Neutrophil (primary cell): ENCODE measurements around the gene HMGN3.
A peak's percentile ranks its signal among the peaks of the same experiment; 100 is the strongest.

ENCODE experiments used
- H3K27ac ChIP-seq: fragments of 200-600 bp; sonication (generic); 2 replicates; pipeline ENCODE4 v1.5.1; 2016; ENCODE audit warnings: mild to moderate bottlenecking, moderate library complexity
- H3K27me3 ChIP-seq: fragments of 200-600 bp; sonication (generic); 2 replicates; pipeline ENCODE4 v1.6.0; 2016; ENCODE audit warnings: mild to moderate bottlenecking
- H3K36me3 ChIP-seq: fragments of 200-600 bp; sonication (generic); 2 replicates; pipeline ENCODE4 v1.5.1; 2017
- H3K4me1 ChIP-seq, 2 experiments: fragments of 200-600 bp in 1 of 2; sonication (generic) in 1 of 2; 1 replicate in 1 of 2; 2 replicates in 1 of 2; pipeline versions ENCODE4 v1.5.1 to v1.6.1; 2013 to 2016; ENCODE audit warnings: low read depth in 1 of 2, low read length in 1 of 2, mild to moderate bottlenecking in 1 of 2, moderate library complexity in 1 of 2; ENCODE audit not compliant: control insufficient read depth in 1 of 2, insufficient read depth in 1 of 2
- H3K4me3 ChIP-seq, 2 experiments: fragments of 200-600 bp in 1 of 2; sonication (generic) in 1 of 2; 1 replicate in 1 of 2; 2 replicates in 1 of 2; pipeline ENCODE4 v1.5.1; 2013 to 2016; ENCODE audit warnings: low read depth in 1 of 2, low read length in 1 of 2, mild to moderate bottlenecking in 1 of 2, moderate library complexity in 1 of 2
- H3K9me3 ChIP-seq: fragments of 200-600 bp; sonication (generic); 2 replicates; pipeline ENCODE4 v1.5.1; 2016
- TF ChIP-seq, protein P1 (sequence below): fragments of 200-600 bp; sonication (generic); IDR thresholded peaks from 2 replicates; pipeline ENCODE4 v1.5.1; 2016; ENCODE audit warnings: antibody characterized with exemption

HMGN3 gene

DNA sequence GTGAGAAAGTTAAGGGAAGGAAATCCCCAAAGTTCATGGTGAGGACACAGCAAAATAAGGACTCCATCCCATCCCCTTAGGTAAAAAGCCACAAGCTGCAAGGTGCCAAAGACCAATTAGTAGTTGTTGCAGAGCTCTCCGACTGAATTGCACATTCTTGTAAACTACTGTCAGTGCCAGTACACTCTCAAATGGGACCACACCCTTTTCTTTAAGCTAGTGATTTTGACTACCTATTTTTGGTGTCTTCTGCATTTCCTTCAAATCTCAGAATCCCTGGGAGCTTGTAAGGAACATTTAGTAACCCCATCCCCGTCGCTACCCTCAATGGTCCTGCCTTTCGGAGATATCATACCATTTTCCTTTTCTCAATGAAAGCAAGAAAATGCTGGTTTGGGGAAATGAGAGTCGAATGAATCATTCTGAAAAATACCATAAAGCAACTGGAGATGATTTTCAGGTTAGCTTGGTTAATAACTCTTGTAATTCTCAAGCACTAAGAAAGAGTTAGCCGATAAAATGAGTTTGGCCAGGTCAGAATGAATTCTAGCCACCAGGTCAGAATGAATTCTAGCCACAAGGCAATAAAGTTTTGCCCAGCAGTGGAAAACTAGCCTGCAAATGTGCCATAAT lies 5.2 kb upstream of the HMGN3 start:
- peaks cover 0 to 2% of the 10 kb centered on the region in 2 experiments for H3K4me1 ChIP-seq

DNA sequence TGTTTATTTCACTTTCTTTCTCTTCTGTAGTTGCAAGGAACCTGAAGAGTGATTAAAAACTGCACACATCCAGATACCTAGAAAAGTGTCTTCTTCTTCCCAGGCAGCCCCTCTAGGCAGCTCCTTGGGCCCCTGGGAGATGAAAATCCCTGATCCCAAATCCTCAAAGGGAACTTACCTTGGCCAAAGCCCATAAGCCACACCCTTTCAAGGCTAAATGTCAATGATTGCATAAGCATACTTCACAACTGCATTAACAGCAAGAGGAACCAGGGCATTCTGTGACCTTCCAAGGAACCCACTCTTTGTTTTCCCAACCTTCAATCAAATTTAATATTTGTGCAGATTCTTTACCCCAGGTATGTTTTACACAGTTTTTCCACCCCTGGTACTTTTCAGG lies 4.4 kb upstream of the HMGN3 start:
- Histone ChIP-seq H3K36me3 (no peaks in the 10 kb centered on the region), H3K4me3 (no peak overlapping the region), H3K9me3 (no peaks in the 10 kb centered on the region), H3K27ac (no peak overlapping the region), H3K4me1 (peaks cover 0 to 6% of the 10 kb centered on the region in 2 experiments), H3K27me3 (peaks cover 12% of the 10 kb centered on the region)
- TF ChIP-seq, protein P1, sequence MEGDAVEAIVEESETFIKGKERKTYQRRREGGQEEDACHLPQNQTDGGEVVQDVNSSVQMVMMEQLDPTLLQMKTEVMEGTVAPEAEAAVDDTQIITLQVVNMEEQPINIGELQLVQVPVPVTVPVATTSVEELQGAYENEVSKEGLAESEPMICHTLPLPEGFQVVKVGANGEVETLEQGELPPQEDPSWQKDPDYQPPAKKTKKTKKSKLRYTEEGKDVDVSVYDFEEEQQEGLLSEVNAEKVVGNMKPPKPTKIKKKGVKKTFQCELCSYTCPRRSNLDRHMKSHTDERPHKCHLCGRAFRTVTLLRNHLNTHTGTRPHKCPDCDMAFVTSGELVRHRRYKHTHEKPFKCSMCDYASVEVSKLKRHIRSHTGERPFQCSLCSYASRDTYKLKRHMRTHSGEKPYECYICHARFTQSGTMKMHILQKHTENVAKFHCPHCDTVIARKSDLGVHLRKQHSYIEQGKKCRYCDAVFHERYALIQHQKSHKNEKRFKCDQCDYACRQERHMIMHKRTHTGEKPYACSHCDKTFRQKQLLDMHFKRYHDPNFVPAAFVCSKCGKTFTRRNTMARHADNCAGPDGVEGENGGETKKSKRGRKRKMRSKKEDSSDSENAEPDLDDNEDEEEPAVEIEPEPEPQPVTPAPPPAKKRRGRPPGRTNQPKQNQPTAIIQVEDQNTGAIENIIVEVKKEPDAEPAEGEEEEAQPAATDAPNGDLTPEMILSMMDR = no peak

More for the DNA sequence above, 5.2 kb upstream of the HMGN3 start:
- H3K36me3 ChIP-seq = no peaks in the 10 kb centered on the region
- TF ChIP-seq, protein P1 = no peak
- H3K4me3 ChIP-seq = no peak overlapping the region
- peaks cover 7% of the 10 kb centered on the region for H3K27me3 ChIP-seq
- no peaks in the 10 kb centered on the region for H3K9me3 ChIP-seq
- H3K27ac ChIP-seq = no peak overlapping the region

DNA sequence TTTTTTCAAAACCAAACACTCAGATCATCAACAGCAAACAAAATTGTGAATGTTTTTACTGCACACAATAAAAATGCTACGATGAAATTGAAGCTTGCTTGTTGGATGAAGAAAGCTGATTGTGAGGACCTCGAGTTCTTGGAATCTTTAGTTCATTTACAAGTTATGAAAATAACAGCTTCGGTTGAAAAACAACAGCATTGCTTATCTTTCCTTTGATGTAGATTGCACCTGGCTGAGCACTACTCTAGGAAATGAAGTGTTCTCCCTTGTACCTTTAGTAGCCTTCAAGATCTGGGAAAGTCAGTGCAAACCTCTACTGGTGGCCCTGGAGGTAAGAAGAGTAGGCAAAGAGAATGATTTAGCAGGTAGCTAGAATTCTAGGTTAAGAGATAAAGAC lies 2.2 kb upstream of the HMGN3 start:
- Histone ChIP-seq H3K27me3 (peaks cover 23% of the 10 kb centered on the region), H3K4me3 (no peak overlapping the region), H3K27ac (no peak overlapping the region), H3K36me3 (no peaks in the 10 kb centered on the region), H3K4me1 (peaks cover 3 to 13% of the 10 kb centered on the region in 2 experiments), H3K9me3 (no peaks in the 10 kb centered on the region)
- TF ChIP-seq, protein P1 = no peak

DNA sequence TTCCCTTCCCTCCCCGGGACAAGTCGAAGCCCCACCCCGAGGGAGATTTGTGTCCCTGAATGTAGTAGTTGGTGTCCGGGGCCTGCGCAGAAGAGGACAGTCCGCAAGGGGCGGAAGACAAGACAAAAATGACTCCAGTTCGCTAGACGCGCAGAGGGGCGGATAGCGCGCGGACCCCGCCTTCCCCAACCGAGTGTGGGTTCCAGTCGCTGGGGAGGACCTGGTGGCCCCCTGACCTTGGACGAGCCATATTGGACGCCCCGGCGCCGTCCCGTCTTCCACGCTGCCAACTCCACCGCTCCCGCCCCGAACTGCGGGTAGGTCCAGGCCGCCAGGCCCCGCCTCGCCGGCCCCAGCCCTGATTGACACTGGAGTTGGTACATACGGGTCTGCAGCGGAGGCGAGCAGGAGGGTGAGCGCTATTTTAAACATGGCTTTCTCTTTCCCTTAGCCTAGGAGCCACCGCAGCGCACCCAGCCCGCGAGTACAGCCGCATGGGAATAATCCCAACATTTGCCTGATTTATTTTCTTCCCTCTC lies 802 bp downstream of the HMGN3 start:
- Histone ChIP-seq H3K9me3 (no peaks in the 10 kb centered on the region), H3K4me3 (peak overlapping the region; percentile 57 to 58), H3K27me3 (peaks cover 23% of the 10 kb centered on the region), H3K4me1 (peaks cover 3 to 13% of the 10 kb centered on the region in 2 experiments), H3K27ac (no peak overlapping the region), H3K36me3 (no peaks in the 10 kb centered on the region)
- TF ChIP-seq, protein P1 = no peak

DNA sequence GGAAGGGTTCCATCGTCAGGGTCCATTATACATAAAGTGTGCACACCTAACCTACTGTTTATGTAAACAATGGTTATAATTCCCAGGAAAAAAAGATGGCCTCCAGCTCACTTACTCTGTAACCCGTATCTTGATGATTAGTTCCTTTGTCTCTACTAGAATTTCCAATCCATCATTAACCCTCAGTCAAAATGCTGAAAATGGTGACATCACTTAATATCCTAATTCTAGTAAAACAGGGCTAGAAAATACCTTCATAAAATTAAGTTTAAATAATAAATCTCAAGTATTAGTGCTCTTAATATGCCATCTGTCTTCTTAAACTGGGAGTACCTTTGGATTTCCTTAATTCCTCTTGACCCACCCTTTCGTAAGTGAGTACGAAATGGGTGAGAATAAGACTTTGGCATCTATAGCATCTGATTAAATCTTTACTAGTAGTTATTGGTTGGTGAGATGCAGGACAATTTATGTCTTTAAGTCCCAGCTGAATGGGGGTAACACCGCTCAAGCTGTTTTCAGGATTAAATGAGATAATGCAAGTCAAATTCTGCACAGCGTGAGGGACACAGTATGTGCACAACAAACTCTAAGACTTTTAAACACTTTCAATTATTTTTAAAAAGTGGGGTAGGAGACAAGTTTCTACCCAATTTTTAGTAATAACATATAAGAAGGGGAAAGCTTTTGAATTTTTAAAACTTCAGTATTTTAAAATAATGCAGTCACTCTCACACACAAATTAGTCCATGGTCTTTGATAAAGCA lies 1.6 kb downstream of the HMGN3 start:
- Histone ChIP-seq H3K4me3 (peak overlapping the region; percentile 57 to 58), H3K27ac (no peak overlapping the region), H3K9me3 (no peaks in the 10 kb centered on the region), H3K36me3 (no peaks in the 10 kb centered on the region), H3K27me3 (peaks cover 23% of the 10 kb centered on the region), H3K4me1 (peaks cover 3 to 13% of the 10 kb centered on the region in 2 experiments)
- TF ChIP-seq, protein P1 = no peak
